Glomerular visceral epithelial cell (primary cell): ENCODE measurements around the gene KCNF1.

ENCODE experiments used
- DNase-seq: peaks from one replicate; pipeline ENCODE4 v3.0.0-alpha.2; 2016; ENCODE audit errors: extremely low spot score

Gene KCNF1, protein sequence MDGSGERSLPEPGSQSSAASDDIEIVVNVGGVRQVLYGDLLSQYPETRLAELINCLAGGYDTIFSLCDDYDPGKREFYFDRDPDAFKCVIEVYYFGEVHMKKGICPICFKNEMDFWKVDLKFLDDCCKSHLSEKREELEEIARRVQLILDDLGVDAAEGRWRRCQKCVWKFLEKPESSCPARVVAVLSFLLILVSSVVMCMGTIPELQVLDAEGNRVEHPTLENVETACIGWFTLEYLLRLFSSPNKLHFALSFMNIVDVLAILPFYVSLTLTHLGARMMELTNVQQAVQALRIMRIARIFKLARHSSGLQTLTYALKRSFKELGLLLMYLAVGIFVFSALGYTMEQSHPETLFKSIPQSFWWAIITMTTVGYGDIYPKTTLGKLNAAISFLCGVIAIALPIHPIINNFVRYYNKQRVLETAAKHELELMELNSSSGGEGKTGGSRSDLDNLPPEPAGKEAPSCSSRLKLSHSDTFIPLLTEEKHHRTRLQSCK

DNA sequence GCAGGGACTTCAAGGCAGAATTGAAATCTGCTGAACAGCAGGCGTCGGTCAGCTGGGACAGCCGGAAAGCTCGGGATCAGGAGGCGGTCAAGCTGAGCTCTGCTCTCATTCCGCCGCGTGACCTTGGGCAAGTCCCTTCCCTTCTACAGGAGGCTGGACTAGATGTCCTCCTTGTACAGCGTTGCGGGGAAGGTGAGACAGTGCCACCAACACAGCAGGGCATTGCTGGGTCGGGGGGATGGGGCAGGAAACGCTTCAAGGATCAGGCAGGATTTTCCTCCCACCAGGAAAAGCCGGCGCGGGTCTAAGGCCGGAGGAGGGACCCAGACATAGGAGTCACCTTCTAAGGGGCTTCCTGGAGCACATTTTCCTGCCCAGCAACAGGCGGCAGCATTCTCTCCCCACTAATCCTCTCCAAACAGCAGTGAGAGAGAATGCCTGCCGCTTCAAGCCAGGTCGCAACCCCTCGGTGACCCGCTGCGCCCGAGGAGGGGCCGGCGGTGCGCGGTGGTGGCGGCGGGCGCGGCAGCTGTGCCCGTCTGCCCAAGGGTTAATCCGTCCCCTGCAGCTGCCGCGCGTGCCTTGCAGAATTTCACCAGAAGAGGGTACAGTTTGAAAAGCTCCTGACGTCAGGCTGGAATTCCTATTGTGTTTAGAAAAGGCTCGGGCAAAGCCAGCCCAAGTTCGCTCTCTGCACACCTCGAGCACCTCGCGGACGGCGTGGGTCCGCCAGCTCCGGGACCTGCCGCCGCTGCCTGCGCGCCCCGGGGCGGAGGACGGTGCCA is at the start of gene KCNF1:
Gene KCNF1, plus strand, starts transcription at position 644 of the 785 bp plus-strand sequence. CDS start 493 bp downstream, outside the sequence.
- DNase-seq = peak; percentile 21

GRCh38 chr2:10862330-10862729 is 49.4 kb upstream of the KCNF1 start:
- no peak for DNase-seq

DNA sequence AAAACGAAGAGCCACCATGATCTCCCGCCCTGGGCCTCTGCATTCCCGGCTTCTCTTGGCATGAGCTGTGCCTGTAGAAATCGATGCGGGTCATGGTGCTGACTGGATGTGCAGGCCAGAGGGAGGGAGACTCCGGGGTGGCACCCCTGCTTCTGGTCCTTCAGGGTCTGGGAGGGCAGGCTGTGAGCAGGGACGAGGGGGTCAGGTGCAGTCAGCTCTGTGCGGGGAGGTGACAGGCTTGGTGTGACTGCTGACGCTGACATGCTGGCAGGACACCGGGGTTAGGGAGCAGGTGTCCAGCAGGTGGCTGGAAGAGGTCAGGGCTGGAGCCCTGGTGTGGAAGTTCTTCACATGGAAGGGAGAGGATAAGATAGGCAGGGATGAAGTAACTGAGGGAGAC is 48.7 kb upstream of the KCNF1 start:
- DNase-seq = no peak

- no peak for DNase-seq
These were observed 47.9 kb upstream of the KCNF1 start for GRCh38 chr2:10863837-10864236.

- no peak for DNase-seq
These were observed 47.5 kb upstream of the KCNF1 start for GRCh38 chr2:10864251-10864650.

DNA sequence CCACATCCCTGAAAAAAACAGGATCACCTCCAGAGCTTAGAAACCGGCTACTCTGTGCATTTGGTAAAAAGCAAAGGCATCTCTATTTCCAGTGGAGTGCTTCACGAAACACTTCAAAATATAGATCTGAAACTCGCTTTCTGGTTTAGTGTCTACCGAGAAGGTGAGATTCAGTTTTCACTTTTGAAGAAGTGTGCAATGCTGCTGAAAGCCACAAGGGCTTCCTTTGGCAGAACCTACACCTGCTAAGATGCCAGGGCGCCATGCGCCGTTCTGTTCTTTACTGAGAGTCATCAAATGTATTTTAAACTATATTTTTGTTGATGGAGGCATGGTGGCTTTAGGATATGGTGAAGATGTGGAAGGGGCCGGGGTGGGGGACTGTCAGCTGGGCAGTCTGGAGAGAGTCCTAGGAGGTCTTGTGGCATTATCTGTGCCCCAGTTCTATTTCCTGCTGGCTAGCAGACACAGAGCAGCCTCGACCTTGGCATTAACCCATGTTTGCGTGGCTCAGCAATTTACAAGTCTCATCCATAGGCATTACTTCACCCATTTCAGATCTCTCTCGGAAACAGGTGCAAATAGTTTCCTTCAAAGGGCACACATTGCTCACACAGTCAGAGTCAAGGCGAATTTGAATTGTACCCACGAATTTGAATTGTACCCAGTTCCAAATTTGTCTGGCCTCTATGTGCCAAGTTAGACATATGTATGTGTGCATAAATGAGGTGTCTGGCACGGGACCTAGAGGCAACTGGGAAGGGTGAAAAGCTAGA is 46.7 kb upstream of the KCNF1 start:
- DNase-seq = no peak

DNA sequence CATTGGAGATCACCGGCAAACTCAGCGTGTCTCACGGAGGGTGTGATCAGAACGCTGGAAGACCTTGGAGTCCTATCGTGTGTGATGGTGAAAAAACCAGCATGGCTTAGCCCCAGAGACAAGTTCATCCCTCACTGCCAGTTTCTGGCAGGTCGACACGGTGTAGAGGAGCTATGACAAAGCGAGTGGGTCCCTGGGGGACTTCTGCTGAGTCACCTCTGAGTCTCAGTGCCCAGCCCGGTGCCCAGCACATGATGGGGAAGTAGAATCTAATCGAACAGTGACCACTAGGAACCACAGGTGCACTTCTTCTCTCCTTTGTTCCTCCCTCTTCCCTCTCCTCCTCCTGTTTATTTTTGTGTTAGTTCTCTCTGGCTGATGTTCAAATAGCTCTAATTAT is 45.9 kb upstream of the KCNF1 start:
- DNase-seq = no peak

DNA sequence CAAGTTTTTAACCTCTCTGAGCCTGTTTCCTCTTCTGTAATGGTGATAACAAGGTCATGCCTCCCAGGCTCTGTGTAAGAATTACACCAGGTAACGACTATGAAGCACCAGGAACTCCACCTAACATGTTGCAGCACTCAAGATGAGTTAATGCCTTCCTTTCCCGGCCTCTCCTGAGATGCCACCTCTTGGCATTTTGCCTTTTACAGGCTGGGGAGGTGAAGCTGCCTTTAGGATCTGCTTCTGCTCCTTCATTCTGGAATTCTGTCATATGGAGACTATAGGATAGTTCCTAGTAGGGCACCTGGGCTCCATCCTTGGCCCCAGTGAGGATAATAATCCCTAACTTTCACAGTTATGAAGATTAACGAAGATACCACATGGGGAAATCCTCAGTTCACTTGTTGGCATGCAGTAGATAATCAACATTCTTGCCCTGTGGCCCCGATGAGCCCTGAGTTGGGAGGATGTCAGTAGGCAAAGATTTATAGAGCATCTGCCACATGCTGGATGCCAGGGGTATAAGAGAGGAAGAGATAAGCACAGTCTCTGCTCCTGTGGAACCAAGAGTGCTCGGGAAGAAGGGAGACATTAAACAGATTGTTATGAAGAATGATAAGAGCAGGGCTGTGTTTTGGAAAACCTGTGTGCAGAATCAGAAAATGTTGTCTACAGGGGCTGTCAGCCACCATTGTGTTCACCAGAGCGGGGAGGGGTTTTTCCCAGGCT is 43.9 kb upstream of the KCNF1 start:
- no peak for DNase-seq

- DNase-seq = peak; percentile 53
These were observed 43.0 kb upstream of the KCNF1 start for GRCh38 chr2:10868465-10869314.

- no peak for DNase-seq
These were observed 39.8 kb upstream of the KCNF1 start for GRCh38 chr2:10871978-10872377.

DNA sequence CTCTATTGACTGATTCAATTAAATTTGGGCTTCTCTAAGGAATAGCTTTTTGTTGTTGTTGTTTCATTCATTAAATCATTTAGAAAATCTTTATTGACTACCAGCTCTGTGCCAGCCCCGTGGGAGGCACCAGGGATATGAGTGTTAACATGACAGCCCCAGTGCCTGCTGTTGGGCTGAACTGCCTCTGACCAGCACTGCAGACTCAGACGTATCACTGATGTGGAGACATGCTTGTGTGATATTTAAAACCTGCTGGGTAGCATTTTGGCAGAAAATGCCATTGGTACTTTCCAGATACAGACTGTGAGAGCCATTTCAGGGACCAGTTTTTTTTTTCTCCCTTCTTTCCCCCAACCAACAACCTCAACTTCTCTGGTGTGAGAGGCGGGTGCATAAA is 38.6 kb upstream of the KCNF1 start:
- DNase-seq = no peak

- no peak for DNase-seq
These were observed 37.8 kb upstream of the KCNF1 start for GRCh38 chr2:10873790-10874437.

- no peak for DNase-seq
These were observed 36.6 kb upstream of the KCNF1 start for GRCh38 chr2:10875126-10875525.

GRCh38 chr2:10876394-10876793 is 35.3 kb upstream of the KCNF1 start:
- DNase-seq = no peak

GRCh38 chr2:10876963-10877362 is 34.8 kb upstream of the KCNF1 start:
- DNase-seq = no peak

DNA sequence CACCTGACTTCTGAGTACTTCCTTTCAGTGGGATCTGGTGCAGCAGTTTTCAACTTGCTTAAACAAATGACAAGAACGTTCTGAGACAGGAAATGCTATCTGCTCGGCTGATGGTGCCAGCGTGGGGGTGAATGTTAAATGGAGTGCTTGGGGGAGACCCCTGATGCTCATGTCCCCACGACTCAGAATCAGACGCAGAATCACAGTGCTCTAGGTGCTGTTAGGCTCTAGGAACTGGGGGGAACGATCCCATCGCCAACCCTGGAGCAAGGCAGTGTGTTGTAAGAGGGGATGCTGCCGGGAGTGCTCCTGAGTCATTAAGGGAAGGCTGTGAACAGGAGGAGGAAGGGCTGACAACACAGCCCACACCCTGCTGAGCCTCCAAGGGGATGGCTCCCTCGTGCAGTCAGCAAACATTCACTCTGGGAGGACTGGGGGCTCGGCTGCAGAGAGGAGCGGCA is 34.1 kb upstream of the KCNF1 start:
- no peak for DNase-seq

DNA sequence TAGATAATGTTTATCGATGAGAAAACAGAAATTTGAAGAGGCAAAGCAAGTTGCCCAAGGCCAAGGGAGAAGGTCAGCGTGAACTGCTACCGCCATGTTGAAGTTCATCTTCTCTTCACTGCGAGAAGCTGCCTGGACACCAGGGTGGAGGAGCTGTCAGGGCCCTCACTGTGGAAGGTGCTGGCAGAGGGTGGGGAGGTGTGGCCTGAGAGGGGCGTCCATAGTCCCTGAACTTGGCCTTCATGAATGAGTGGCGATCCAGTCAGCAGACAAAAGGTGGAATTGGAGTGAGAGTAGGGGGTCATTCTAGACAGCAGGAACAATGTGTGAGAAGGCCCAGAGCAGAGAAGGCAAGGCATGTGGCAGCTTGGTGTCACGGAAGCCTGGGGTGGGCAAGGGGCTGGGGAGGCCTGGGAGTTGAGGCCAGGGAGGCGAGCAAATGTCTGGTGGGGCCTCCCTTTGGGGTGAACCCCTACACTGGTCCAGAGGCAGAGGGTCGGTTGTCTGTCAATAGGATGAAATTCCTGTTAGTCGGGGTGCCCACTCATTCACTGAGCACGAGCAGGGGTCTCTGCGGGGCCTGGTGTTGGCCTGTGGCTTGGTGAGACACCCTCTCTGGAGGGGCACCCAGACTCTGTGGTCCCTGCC is 33.3 kb upstream of the KCNF1 start:
- no peak for DNase-seq

GRCh38 chr2:10879159-10879558 is 32.6 kb upstream of the KCNF1 start:
- DNase-seq = no peak
